ENCODE data around the gene GPSM3. TPM values are rescaled to one million over a fixed set of nuclear protein-coding genes. Genes with fewer than 3 reads are reported as not detected.
A peak's percentile ranks its signal among the peaks of the same experiment; 100 is the strongest.

Gene GPSM3
- total and polyA plus RNA-seq, 2 of the 13 experiments (the other 11 are each of a cell fraction or from before 2014, with no cell fraction given), result 0.18 to 6.2 TPM

DNA sequence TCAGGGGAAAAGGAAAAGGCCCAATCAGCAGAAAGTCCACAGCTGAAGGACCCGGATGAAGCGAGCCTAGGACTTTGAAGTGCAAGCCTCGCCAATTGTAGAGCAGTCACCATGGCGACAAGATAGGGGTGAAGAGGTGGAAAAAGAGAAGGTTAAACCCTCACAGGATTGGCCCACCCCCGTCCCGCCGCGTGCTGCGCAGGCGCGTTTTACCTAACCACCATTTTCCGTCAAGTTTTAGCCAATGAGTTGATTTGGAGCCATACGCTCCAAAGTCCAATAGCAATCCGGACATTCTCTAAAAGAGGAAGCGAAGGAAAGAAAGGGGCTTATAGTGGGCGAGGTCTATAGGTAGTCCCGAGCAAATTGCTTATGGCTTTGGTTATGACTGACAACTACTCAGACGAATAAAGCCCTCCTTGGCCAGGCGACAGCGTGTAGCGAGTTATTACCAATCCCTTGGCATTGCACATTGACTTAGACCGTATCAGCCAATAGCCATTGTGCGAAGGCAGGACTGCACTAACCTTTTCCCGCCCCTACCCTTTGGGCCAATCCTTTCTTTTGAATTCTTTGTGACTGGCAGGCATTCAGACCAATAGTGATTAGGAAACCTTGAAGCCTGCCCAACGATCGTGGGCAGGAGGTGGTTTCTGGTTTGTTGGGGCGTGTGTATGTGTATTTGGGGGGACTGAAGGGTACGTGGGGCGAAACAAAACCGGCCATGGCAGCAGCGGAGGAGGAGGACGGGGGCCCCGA lies 14.5 kb downstream of the GPSM3 start, which contains the start of gene RNF5 (continued):
- TF ChIP-seq GABPA (IDR thresholded peaks at IDR 0.05; ENCODE audit: low read depth, low read length) (peak; percentile 38), GABPA (CRISPR knock-in tag; IDR thresholded peaks at IDR 0.05; ENCODE audit: low read depth) (peak; percentile 70), EHMT2 (IDR thresholded peaks at IDR 0.05; ENCODE audit: borderline replicate concordance, low read depth, low read length) (peak; percentile 94; the same call in 1 of the 2 replicates), HINFP (CRISPR knock-in tag; IDR thresholded peaks at IDR 0.05; ENCODE audit: low read depth) (no peak), RARA (CRISPR knock-in tag; IDR thresholded peaks at IDR 0.05) (no peak), BHLHE40 (IDR thresholded peaks at IDR 0.05; ENCODE audit: low read length) (peak; percentile 24), TBL1XR1 (IDR thresholded peaks at IDR 0.05; ENCODE audit: borderline replicate concordance, low read length, partially characterized antibody) (peak; percentile 8), PLRG1 (conservative IDR thresholded peaks at IDR 0.05) (no peak), IKZF4 (CRISPR knock-in tag; IDR thresholded peaks at IDR 0.05; ENCODE audit: borderline replicate concordance, low read depth, not compliant biosample characterization) (no peak), MBNL3 (CRISPR knock-in tag; conservative IDR thresholded peaks at IDR 0.05) (no peak), ZSCAN22 (CRISPR knock-in tag; IDR thresholded peaks at IDR 0.05) (no peak), FOXK1 (CRISPR knock-in tag; IDR thresholded peaks at IDR 0.05; ENCODE audit: borderline replicate concordance, low read depth) (peak; percentile 78), PRPF4 (IDR thresholded peaks at IDR 0.05; ENCODE audit: low read depth, low read length, poor library complexity, severe bottlenecking) (no peak), FOXA1 (IDR thresholded peaks at IDR 0.05) (no peak), FOXA1 (CRISPR knock-in tag; IDR thresholded peaks at IDR 0.05) (peak; percentile 69), ZNF3 (CRISPR knock-in tag; IDR thresholded peaks at IDR 0.05) (no peak), MNT (IDR thresholded peaks at IDR 0.05) (peak; percentile 57; the same call in 1 of the 2 replicates), ZNF260 (CRISPR knock-in tag; IDR thresholded peaks at IDR 0.05; ENCODE audit: borderline replicate concordance, low read depth) (no peak), TBX3 (IDR thresholded peaks at IDR 0.05; ENCODE audit: borderline replicate concordance) (peak; percentile 41; the same call in 1 of the 2 replicates), ZNF274 (CRISPR knock-in tag; IDR thresholded peaks at IDR 0.05) (no peak; the same call in 1 of the 2 replicates), TIGD3 (CRISPR knock-in tag; IDR thresholded peaks at IDR 0.05; ENCODE audit: borderline replicate concordance) (no peak), ARID2 (CRISPR knock-in tag; IDR thresholded peaks at IDR 0.05; ENCODE audit: borderline replicate concordance) (no peak), NFIB (CRISPR knock-in tag; IDR thresholded peaks at IDR 0.05; ENCODE audit: borderline replicate concordance) (no peak), TBP (CRISPR knock-in tag; IDR thresholded peaks at IDR 0.05) (no peak), ZNF484 (CRISPR knock-in tag; IDR thresholded peaks at IDR 0.05; ENCODE audit: borderline replicate concordance, low read depth) (no peak), ZNF598 (CRISPR knock-in tag; IDR thresholded peaks at IDR 0.05; ENCODE audit: borderline replicate concordance) (no peak)
